HG02642 (cell line): Measurements from ENCODE around the gene ACTR3.
"Not testable (repeated sequence)": the region's sequence is repeated elsewhere in the genome, so short reads cannot be mapped to it uniquely, and the experiment has no call there.

Experiments used
- ATAC-seq: cut with Tn5 transposase; IDR thresholded peaks from one replicate; pipeline ENCODE4 v1.9.1; 2021; ENCODE audit warnings: mild to moderate bottlenecking; ENCODE audit not compliant: unreplicated experiment, poor library complexity

ACTR3 gene

DNA sequence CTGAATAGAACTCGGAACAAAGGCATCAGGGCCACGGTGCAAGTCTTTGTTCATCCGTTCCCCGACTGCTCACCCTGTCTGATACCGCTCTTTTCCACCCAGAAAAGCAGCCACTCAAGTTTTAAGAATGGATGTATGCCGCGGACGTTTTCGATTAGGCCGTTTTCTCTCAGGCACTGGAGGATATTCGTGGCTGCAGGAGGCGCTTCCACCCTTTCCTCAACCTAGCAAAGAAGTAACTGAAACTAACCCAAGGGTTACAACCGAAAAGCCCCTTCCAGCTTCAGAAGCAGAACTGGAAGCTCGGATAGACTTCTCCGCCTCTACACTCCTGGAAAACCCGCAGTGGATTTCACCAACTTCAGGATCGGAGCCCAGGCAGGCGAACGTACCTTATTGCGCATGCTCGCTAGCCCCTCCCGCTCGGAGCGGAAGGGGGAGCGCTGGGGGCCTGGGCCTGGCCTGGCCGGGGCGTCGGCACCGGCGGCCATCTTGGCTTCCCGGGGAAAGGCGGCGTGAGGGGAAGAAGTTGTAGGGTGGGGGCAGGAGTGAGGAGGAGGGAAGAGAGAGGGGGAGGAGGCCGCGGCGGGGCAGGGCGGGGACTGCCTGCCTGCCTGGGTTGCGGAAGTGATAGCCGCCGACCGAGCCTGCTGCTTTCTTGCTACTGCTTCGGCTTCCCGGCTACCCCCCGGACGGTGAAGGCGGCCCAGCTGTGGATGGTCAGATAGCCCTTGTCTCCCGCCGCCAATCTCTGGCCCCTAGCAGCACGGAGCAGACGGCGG lies at the start of gene ACTR3:
TSS of gene ACTR3 (plus strand) at position 619 of the 782 bp plus-strand sequence. CDS start 191 bp downstream, outside the sequence.
- ATAC-seq = peak; percentile 63

DNA sequence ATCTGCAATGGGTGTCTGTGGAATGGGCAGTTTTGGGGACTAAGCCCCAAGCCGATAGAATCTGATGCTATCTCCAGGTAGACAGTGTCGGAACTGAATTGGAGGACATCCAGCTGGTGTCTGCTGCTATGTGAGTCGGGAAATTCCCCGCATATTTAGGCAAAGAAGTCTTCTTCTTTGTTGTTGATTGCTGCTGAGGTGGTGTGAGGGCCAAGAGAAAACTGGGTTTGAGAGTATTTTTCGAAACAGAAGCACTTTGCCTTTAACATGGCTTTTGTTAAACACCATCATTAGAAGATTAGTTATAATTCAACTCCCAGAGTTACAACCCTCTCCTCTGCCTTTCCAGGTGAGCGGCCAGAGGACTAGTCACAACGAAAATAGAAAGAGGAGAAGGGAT lies 49.4 kb upstream of the ACTR3 start:
- no peak for ATAC-seq

- ATAC-seq = no peak
Observed at GRCh38 chr2:113842919-113843736, 46.8 kb upstream of the ACTR3 start.

DNA sequence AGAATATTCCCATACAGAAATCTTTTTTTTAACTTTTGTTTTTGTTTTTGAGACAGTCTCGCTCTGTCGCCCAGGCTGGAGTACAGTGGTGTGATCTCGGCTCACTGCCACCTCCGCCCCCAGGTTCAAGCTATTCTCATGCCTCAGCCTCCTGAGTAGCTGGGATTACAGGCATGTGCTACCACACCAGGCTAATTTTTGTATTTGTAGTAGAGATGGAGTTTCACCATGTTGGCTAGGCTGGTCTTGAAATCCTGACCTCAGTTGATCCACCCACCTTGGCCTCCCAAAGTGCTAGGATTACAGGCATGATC lies 46.2 kb upstream of the ACTR3 start:
- not testable (repeated sequence) for ATAC-seq

DNA sequence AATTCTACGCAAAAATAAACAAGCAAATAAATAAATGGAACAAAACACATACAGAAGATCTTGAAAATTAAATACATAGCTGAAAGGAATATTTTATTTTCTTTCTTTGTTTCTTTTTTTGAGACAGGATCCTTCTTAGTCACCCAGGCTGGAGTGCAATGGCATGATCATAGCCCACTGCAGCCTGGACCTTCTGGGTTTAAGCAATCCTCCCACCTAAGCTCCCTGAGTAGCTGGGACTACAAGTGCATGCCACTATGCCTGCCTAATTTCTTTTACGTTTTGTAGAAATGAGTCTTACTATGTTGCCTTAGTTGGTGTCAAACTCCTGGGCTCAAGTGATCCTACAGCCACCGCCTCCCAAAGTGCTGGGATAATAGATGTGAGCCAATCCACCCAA lies 44.6 kb upstream of the ACTR3 start:
- ATAC-seq = no peak

- not testable (repeated sequence) for ATAC-seq
Observed at GRCh38 chr2:113845796-113846195, 44.1 kb upstream of the ACTR3 start.

- no peak for ATAC-seq
Observed at GRCh38 chr2:113846429-113846828, 43.5 kb upstream of the ACTR3 start.

- peak; percentile 56 for ATAC-seq
Observed at GRCh38 chr2:113847144-113847543, 42.7 kb upstream of the ACTR3 start.

GRCh38 chr2:113848758-113849415 lies 41.0 kb upstream of the ACTR3 start:
- ATAC-seq = peak; percentile 57

DNA sequence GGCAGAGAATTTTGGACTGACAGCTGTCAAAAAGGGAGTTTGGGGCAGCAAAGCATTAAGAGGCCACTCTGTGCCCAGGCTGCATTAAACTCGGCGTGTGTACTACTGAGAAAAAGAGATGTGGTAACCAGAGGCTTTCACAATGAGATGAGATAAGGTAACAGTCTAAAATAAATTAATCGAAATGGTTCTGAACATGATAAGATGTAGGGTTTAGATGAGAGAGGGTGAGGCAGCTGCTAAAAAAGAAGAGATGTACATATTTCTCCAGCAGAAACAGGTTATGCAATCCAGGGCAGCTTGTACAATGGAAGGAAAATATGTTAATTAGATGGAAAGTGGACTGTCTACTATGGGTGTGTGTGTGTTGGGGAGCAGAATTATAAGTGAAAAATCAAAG lies 39.2 kb upstream of the ACTR3 start:
- no peak for ATAC-seq

GRCh38 chr2:113851640-113852039 lies 38.2 kb upstream of the ACTR3 start:
- no peak for ATAC-seq

DNA sequence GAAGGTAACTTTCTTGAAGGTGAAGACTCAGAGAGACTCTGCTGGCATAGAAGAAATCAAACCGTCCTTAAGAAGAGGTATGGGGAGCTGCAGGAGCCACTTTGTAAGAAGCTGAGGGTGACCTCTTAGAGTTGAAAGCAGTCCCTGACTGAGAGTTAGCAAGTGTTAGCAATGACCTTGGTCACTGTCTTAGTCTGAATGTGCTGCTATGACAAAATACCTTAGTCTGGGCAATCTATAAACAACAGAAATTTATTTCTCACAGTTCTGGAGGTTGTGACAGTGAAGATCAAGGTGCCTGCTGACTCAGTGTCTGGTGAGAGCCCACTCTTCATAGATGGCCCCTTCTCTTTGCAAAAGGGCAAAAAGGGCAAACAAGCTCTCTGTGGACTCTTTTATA lies 35.7 kb upstream of the ACTR3 start:
- ATAC-seq = no peak

- no peak for ATAC-seq
Observed at GRCh38 chr2:113854970-113855740, 34.7 kb upstream of the ACTR3 start.

DNA sequence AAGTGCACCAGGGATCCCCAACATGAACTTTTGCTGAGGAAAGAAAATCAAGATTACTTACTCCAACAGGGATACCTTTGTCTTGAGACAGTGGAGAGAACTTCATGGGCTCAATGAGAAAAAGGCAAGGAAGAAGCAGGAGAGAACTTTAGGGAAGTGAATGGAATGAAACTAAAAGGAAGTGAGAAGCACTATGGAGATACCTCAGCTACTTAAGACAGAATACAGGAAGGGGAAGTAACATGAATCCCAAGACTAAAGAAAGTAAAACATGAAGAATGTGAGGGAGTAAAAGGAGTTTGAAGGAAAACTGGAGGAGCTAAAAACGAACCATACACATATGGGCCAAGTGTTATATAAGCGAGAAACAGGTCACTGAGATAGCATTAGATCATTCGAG lies 32.4 kb upstream of the ACTR3 start:
- ATAC-seq = no peak

DNA sequence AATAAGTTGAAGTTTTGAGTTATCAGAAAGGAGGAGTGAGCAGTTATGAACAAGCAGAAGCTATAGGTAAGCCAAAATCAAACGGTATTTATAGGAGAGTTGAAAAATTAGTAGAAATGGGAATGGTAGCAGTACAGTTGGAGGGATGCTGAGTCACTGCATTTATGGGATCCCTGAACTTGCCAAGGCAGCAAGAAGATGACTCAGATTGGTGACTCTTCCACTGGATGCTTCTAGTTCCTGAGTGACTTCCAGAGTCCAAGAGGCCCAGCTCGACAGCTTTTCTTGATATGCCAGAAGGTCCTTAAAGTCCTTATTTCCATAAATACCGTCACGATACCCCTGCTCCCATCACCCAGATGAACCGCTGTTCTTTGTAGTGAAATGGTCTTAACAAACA lies 31.1 kb upstream of the ACTR3 start:
- no peak for ATAC-seq

- ATAC-seq = peak; percentile 46
Observed at GRCh38 chr2:113861740-113862139, 28.1 kb upstream of the ACTR3 start.

DNA sequence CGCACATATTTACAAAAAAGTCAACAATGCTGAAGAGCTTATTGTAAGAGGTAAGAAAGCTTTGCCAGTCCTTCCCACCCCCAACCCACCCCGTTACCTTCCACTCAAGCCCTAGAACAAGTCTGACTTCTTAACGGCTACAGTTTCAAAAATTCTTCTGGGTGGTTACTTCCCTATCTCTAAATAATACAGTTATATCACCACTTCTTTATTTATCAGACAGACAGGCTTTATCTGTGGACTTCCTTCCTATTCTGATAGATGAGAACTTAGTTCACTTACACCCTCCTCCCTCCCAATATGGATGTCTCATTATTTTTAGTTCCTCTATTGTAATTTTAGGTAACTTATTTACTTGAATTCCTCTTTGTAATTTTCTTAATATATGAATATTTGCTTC lies 26.7 kb upstream of the ACTR3 start:
- ATAC-seq = no peak

DNA sequence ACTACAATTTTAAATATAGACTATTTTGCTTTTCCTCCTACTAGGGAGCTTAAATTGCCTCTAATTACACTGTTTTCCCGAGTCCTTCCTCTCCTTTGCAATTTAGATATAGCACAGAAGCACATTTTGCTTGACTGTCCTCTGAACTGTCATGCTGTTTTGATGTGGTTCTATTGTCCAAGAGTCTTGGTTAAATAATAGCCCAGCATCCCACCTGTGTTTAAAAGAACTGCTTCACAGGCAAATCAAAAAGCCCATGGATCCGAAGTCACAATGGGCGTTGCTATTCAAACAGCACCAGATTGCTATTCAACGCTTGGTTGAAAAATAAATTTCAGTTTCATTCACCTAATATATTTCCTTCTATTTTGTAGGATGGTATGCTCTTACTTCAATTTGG lies 22.3 kb upstream of the ACTR3 start:
- ATAC-seq = no peak

- no peak for ATAC-seq
Observed at GRCh38 chr2:113869253-113869652, 20.6 kb upstream of the ACTR3 start.

GRCh38 chr2:113872201-113872600 lies 17.7 kb upstream of the ACTR3 start:
- no peak for ATAC-seq
